Liver (tissue), 9 donors: ENCODE measurements around the gene HEYL. TPM values are rescaled to one million over a fixed set of nuclear protein-coding genes. Genes with fewer than 3 reads are reported as not detected.

ENCODE experiments used
- DNase-seq: peaks from one replicate; pipeline ENCODE4 v3.0.0-alpha.2; 2017; ENCODE audit warnings: low spot score
- H3K27ac ChIP-seq, 2 donors: one replicate each; pipeline ENCODE4 v1.7.0; 2013; ENCODE audit warnings: inconsistent platforms in 2 of 2, low read length in 2 of 2, control low read depth in 1 of 2, low read depth in 1 of 2, mild to moderate bottlenecking in 1 of 2
- H3K27me3 ChIP-seq, 4 donors: one replicate each; pipeline versions ENCODE4 v1.6.1 to v1.7.0; 2013; ENCODE audit warnings: low read length in 3 of 4, inconsistent platforms in 1 of 4, mild to moderate bottlenecking in 1 of 4, moderate library complexity in 1 of 4; ENCODE audit not compliant: control insufficient read depth in 4 of 4, insufficient read depth in 4 of 4
- H3K36me3 ChIP-seq, 4 donors: one replicate each; pipeline versions ENCODE4 v1.6.1 to v1.7.0; 2013; ENCODE audit warnings: low read length in 3 of 4, mild to moderate bottlenecking in 3 of 4, low read depth in 1 of 4, moderate library complexity in 1 of 4; ENCODE audit not compliant: control insufficient read depth in 4 of 4, insufficient read depth in 3 of 4
- H3K4me1 ChIP-seq, 4 donors: one replicate each; pipeline versions ENCODE4 v1.6.1 to v1.7.0; 2013; ENCODE audit warnings: low read length in 3 of 4, mild to moderate bottlenecking in 3 of 4, moderate library complexity in 1 of 4; ENCODE audit not compliant: control insufficient read depth in 4 of 4, insufficient read depth in 4 of 4
- H3K4me3 ChIP-seq, 3 donors: one replicate each; pipeline versions ENCODE4 v1.6.1 to v1.7.0; 2013; ENCODE audit warnings: low read length in 3 of 3, control low read depth in 1 of 3, low read depth in 1 of 3, mild to moderate bottlenecking in 1 of 3
- H3K9ac ChIP-seq, 2 donors: one replicate each; pipeline ENCODE4 v1.7.0; 2013; ENCODE audit warnings: low read length in 2 of 2, mild to moderate bottlenecking in 2 of 2, moderate library complexity in 2 of 2, control low read depth in 1 of 2, low read depth in 1 of 2
- H3K9me3 ChIP-seq, 4 donors: one replicate each; pipeline versions ENCODE4 v1.6.1 to v1.7.0; 2013; ENCODE audit warnings: low read length in 3 of 4; ENCODE audit not compliant: control insufficient read depth in 4 of 4
- EGR1 ChIP-seq, 2 donors: IDR thresholded peaks; 2 replicates each; pipeline ENCODE4 v1.6.1; 2016 to 2018; ENCODE audit warnings: antibody characterized with exemption in 2 of 2, low read depth in 2 of 2
- FOXA1 ChIP-seq: IDR thresholded peaks from 2 replicates; pipeline ENCODE4 v1.6.1; 2016; ENCODE audit warnings: antibody characterized with exemption
- FOXA2 ChIP-seq: IDR thresholded peaks from 2 replicates; pipeline ENCODE4 v1.6.1; 2016; ENCODE audit warnings: antibody characterized with exemption
- GABPA ChIP-seq, 2 donors: IDR thresholded peaks in 1 of 2; conservative IDR thresholded peaks in 1 of 2; 2 replicates each; pipeline ENCODE4 v1.6.1; 2016; ENCODE audit warnings: antibody characterized with exemption in 2 of 2, mild to moderate bottlenecking in 1 of 2, moderate library complexity in 1 of 2
- HNF4A ChIP-seq, 2 donors: conservative IDR thresholded peaks; 2 replicates each; pipeline ENCODE4 v1.6.1; 2016; ENCODE audit warnings: antibody characterized with exemption in 2 of 2, mild to moderate bottlenecking in 2 of 2
- HNF4G ChIP-seq: IDR thresholded peaks from 2 replicates; pipeline ENCODE4 v1.6.1; 2016; ENCODE audit warnings: antibody characterized with exemption
- JUND ChIP-seq, 2 donors: IDR thresholded peaks; 2 replicates each; pipeline ENCODE4 v1.6.1; 2016; ENCODE audit warnings: antibody characterized with exemption in 2 of 2
- NR2F2 ChIP-seq: IDR thresholded peaks from 2 replicates; pipeline ENCODE4 v1.6.1; 2016; ENCODE audit warnings: antibody characterized with exemption
- RXRA ChIP-seq, 2 donors: IDR thresholded peaks; 2 replicates each; pipeline ENCODE4 v1.6.1; 2017 to 2018; ENCODE audit warnings: antibody characterized with exemption in 2 of 2, mild to moderate bottlenecking in 1 of 2
- SP1 ChIP-seq: IDR thresholded peaks from 2 replicates; pipeline ENCODE4 v1.6.1; 2018; ENCODE audit warnings: antibody characterized with exemption, mild to moderate bottlenecking
- TAF1 ChIP-seq: conservative IDR thresholded peaks from 2 replicates; pipeline ENCODE4 v1.6.1; 2016; ENCODE audit warnings: antibody characterized with exemption, mild to moderate bottlenecking
- YY1 ChIP-seq: IDR thresholded peaks from 2 replicates; pipeline ENCODE4 v1.6.1; 2016; ENCODE audit warnings: antibody characterized with exemption, mild to moderate bottlenecking
- WGBS: extraction: QIAGEN DNeasy Blood & Tissue Kit; methylation state at CpG from one replicate; pipeline ENCODE4 v1.1.7; 2013; 5-methylcytosine and 5-hydroxymethylcytosine counted together
- polyA plus RNA-seq, 2 donors: library from polyadenylated mRNA; stranded (reverse) in 1 of 2; unstranded in 1 of 2; fragments of 200-250 nt in 1 of 2; fragments of >200 nt in 1 of 2; fragmentation: Nextera tagmentation in 1 of 2; extraction: Ambion mirVana in 1 of 2; gene quantifications; one replicate each; pipeline versions ENCODE4 v1.2.1 to v1.2.3, GENCODE V29; 2013 to 2015
- total RNA-seq, 2 donors: library from RNA; depleted of rRNA; stranded (reverse); fragments of >200 nt; gene quantifications; one replicate each; pipeline ENCODE4 v1.2.3, GENCODE V29; 2014
- TF ChIP-seq, protein P1 (sequence below): IDR thresholded peaks from 2 replicates; pipeline ENCODE4 v1.6.1; 2016; ENCODE audit warnings: antibody characterized with exemption, mild to moderate bottlenecking
- TF ChIP-seq, protein P2 (sequence below): IDR thresholded peaks from 2 replicates; pipeline ENCODE4 v1.6.1; 2016; ENCODE audit warnings: antibody characterized with exemption
- TF ChIP-seq, protein P3 (sequence below): fragments of 150-350 bp; IDR thresholded peaks from 2 replicates; pipeline ENCODE4 v1.5.1; 2017; ENCODE audit warnings: improper control_type of control experiment, low read depth, low read length; ENCODE audit not compliant: missing input control
- TF ChIP-seq, protein P4 (sequence below): IDR thresholded peaks from 2 replicates; pipeline ENCODE4 v1.6.1; 2016; ENCODE audit warnings: antibody characterized with exemption
- donor health status: healthy.
- donor health status: healthy.
- donor health status: healthy.
- donor health status: healthy.
- donor health status: healthy.

Gene HEYL
- total and polyA plus RNA-seq, 4 donors, result 0.61 to 1.7 (median 1.2) TPM

DNA sequence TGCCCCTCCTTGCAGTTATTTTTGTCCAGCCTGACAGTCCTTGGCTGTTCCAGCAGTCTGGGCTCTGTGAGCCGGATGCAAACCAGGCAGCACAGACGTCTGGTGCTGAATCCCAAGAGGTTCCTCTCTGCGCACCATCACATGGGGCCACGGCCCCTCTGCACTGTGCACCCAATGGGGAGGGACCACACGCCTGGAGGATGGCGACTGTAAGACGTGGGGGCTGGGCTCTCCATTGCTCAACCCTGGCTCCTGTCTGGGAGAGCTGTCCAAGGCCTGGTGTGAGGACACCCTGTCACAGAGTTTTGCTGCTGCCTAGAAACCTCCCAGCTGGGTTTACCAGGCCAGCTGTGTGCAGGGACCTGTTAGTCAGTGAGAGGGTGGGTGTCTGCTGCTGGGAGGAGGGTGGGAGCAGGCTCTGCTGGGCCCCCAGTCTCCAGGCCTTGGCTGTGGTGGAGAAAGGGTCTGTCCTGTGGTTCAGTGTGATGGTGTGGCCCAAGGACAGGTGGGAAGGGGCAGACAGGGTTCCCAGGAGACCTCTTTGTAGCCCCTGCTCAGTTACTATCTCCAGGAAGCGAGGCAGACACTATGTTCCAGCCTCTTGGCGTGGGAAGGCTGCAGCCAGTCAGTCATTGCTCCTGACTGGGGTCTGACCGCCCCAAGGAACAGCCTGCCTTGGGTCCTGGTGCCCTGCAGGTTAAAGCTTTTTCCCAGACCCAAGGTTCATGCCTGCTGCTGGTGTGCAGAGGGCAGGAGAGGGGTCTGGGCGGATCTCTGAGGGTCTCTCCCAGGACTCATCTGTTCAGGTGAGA lies 13.8 kb downstream of the HEYL start:
- Histone ChIP-seq H3K9me3 (no peaks in the 10 kb centered on the region), H3K36me3 (no peaks in the 10 kb centered on the region), H3K4me1 (no peaks in the 10 kb centered on the region), H3K9ac (no peak overlapping the region), H3K27ac (peak overlapping the region in 1 of 2 donors; percentile 56), H3K4me3 (no peak overlapping the region), H3K27me3 (peaks cover 0 to 2% (median 0%) of the 10 kb centered on the region in 4 donors)
- WGBS, result 71% methylated on average over 11 of the region's 11 CpGs
- no peak for DNase-seq
- TF ChIP-seq, protein P1, sequence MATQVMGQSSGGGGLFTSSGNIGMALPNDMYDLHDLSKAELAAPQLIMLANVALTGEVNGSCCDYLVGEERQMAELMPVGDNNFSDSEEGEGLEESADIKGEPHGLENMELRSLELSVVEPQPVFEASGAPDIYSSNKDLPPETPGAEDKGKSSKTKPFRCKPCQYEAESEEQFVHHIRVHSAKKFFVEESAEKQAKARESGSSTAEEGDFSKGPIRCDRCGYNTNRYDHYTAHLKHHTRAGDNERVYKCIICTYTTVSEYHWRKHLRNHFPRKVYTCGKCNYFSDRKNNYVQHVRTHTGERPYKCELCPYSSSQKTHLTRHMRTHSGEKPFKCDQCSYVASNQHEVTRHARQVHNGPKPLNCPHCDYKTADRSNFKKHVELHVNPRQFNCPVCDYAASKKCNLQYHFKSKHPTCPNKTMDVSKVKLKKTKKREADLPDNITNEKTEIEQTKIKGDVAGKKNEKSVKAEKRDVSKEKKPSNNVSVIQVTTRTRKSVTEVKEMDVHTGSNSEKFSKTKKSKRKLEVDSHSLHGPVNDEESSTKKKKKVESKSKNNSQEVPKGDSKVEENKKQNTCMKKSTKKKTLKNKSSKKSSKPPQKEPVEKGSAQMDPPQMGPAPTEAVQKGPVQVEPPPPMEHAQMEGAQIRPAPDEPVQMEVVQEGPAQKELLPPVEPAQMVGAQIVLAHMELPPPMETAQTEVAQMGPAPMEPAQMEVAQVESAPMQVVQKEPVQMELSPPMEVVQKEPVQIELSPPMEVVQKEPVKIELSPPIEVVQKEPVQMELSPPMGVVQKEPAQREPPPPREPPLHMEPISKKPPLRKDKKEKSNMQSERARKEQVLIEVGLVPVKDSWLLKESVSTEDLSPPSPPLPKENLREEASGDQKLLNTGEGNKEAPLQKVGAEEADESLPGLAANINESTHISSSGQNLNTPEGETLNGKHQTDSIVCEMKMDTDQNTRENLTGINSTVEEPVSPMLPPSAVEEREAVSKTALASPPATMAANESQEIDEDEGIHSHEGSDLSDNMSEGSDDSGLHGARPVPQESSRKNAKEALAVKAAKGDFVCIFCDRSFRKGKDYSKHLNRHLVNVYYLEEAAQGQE, result peak; percentile 47
- TF ChIP-seq, protein P2, sequence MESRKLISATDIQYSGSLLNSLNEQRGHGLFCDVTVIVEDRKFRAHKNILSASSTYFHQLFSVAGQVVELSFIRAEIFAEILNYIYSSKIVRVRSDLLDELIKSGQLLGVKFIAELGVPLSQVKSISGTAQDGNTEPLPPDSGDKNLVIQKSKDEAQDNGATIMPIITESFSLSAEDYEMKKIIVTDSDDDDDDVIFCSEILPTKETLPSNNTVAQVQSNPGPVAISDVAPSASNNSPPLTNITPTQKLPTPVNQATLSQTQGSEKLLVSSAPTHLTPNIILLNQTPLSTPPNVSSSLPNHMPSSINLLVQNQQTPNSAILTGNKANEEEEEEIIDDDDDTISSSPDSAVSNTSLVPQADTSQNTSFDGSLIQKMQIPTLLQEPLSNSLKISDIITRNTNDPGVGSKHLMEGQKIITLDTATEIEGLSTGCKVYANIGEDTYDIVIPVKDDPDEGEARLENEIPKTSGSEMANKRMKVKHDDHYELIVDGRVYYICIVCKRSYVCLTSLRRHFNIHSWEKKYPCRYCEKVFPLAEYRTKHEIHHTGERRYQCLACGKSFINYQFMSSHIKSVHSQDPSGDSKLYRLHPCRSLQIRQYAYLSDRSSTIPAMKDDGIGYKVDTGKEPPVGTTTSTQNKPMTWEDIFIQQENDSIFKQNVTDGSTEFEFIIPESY, result no peak
- TF ChIP-seq RXRA (IDR thresholded peaks at IDR 0.05) (peak in 1 of 2 donors; percentile 41), EGR1 (IDR thresholded peaks at IDR 0.05; ENCODE audit: low read depth in 2 of 2) (no peak), NR2F2 (peak; percentile 96), HNF4G (no peak), SP1 (peak; percentile 47)
- TF ChIP-seq, protein P3, sequence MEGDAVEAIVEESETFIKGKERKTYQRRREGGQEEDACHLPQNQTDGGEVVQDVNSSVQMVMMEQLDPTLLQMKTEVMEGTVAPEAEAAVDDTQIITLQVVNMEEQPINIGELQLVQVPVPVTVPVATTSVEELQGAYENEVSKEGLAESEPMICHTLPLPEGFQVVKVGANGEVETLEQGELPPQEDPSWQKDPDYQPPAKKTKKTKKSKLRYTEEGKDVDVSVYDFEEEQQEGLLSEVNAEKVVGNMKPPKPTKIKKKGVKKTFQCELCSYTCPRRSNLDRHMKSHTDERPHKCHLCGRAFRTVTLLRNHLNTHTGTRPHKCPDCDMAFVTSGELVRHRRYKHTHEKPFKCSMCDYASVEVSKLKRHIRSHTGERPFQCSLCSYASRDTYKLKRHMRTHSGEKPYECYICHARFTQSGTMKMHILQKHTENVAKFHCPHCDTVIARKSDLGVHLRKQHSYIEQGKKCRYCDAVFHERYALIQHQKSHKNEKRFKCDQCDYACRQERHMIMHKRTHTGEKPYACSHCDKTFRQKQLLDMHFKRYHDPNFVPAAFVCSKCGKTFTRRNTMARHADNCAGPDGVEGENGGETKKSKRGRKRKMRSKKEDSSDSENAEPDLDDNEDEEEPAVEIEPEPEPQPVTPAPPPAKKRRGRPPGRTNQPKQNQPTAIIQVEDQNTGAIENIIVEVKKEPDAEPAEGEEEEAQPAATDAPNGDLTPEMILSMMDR, result no peak
- TF ChIP-seq, protein P4, sequence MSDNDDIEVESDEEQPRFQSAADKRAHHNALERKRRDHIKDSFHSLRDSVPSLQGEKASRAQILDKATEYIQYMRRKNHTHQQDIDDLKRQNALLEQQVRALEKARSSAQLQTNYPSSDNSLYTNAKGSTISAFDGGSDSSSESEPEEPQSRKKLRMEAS, result no peak

DNA sequence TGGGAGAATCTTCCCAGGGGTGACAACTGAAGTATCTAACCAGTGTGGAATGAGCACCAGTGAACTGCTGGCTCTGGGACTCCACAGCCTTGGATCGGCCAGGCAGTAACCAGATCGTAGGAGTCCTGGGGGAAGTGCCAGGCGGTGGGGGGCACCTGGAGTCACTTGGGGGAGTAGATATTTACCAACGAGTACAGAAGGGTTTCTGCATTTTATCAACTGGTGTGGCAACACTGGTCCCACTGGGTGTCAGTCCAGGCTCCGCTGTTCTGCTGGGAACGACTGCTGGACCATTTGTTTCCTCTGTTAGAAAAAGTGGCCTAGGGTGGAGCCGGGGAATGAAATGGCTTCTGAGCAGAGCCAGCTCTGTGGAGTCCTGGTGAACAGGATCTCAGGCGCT lies 14.4 kb downstream of the HEYL start:
- DNase-seq, result no peak
- no peak overlapping the region for H3K4me3 ChIP-seq
- H3K36me3 ChIP-seq, result no peaks in the 10 kb centered on the region
- H3K27me3 ChIP-seq, result peaks cover 0 to 2% (median 0%) of the 10 kb centered on the region in 4 donors
- WGBS, result 67% methylated on average over 8 of the region's 8 CpGs
- H3K9ac ChIP-seq, result no peak overlapping the region
- H3K27ac ChIP-seq, result peak overlapping the region in 1 of 2 donors; percentile 16
- H3K4me1 ChIP-seq, result no peaks in the 10 kb centered on the region
- no peaks in the 10 kb centered on the region for H3K9me3 ChIP-seq
- TF ChIP-seq FOXA2 (no peak), YY1 (no peak), NR2F2 (no peak), SP1 (no peak), FOXA1 (no peak), HNF4A (conservative IDR thresholded peaks at IDR 0.05) (no peak), JUND (IDR thresholded peaks at IDR 0.05) (no peak), TAF1 (no peak), GABPA (IDR thresholded peaks at IDR 0.05 in 1 of 2, conservative IDR thresholded peaks at IDR 0.05 in 1 of 2) (no peak)
- TF ChIP-seq, protein P4, result no peak
- TF ChIP-seq, protein P2, result no peak
- TF ChIP-seq, protein P3, result no peak
